Measurements from ENCODE around the gene PDS5B.

PDS5B gene, protein sequence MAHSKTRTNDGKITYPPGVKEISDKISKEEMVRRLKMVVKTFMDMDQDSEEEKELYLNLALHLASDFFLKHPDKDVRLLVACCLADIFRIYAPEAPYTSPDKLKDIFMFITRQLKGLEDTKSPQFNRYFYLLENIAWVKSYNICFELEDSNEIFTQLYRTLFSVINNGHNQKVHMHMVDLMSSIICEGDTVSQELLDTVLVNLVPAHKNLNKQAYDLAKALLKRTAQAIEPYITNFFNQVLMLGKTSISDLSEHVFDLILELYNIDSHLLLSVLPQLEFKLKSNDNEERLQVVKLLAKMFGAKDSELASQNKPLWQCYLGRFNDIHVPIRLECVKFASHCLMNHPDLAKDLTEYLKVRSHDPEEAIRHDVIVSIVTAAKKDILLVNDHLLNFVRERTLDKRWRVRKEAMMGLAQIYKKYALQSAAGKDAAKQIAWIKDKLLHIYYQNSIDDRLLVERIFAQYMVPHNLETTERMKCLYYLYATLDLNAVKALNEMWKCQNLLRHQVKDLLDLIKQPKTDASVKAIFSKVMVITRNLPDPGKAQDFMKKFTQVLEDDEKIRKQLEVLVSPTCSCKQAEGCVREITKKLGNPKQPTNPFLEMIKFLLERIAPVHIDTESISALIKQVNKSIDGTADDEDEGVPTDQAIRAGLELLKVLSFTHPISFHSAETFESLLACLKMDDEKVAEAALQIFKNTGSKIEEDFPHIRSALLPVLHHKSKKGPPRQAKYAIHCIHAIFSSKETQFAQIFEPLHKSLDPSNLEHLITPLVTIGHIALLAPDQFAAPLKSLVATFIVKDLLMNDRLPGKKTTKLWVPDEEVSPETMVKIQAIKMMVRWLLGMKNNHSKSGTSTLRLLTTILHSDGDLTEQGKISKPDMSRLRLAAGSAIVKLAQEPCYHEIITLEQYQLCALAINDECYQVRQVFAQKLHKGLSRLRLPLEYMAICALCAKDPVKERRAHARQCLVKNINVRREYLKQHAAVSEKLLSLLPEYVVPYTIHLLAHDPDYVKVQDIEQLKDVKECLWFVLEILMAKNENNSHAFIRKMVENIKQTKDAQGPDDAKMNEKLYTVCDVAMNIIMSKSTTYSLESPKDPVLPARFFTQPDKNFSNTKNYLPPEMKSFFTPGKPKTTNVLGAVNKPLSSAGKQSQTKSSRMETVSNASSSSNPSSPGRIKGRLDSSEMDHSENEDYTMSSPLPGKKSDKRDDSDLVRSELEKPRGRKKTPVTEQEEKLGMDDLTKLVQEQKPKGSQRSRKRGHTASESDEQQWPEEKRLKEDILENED (N-terminal part only)

DNA sequence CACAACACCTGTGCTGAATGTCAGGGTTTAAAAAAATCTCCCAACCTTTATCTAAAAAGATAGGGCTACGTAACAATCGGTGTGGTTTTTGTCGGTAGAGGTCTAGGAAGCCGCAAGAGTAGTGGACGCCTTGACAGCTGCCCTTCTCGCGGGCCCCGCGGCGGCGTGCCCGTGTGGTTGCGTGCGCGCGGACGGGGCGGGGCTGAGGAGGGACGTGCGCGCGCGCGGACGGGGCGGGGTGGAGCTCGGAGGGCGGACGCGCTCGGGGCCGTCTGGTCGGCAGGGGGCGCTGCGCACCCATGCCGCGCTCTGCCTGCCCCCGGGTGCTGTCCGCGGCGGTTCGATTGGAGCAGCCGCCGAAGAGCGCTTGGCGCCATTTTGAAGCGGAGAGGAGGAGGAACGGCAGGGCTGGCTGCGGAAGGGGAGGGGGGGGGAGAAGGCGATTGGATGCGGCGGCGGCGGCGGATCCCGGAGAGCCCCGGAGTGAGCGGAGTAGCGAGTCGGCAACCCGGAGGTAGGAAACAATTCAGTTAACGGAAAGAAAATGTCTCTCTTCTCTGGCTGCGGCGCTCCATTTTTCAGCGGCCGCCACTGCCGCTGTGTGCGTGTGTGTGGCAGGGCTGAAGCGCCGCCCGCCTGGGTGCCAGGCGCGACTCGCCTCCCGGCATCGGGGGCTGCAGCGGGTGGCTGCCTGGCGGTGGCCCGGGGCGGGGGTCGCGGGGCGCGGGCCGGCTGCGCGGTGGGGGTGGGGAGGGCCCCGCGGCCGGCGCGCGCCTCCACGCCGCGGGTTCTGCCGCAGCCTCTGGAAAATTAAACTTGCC is at the start of gene PDS5B:
Gene PDS5B, plus strand, starts transcription at position 373 of the 821 bp plus-strand sequence. CDS start 62,321 bp downstream, outside the sequence.
- TF ChIP-seq, protein P1, sequence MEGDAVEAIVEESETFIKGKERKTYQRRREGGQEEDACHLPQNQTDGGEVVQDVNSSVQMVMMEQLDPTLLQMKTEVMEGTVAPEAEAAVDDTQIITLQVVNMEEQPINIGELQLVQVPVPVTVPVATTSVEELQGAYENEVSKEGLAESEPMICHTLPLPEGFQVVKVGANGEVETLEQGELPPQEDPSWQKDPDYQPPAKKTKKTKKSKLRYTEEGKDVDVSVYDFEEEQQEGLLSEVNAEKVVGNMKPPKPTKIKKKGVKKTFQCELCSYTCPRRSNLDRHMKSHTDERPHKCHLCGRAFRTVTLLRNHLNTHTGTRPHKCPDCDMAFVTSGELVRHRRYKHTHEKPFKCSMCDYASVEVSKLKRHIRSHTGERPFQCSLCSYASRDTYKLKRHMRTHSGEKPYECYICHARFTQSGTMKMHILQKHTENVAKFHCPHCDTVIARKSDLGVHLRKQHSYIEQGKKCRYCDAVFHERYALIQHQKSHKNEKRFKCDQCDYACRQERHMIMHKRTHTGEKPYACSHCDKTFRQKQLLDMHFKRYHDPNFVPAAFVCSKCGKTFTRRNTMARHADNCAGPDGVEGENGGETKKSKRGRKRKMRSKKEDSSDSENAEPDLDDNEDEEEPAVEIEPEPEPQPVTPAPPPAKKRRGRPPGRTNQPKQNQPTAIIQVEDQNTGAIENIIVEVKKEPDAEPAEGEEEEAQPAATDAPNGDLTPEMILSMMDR (IDR thresholded peaks at IDR 0.05; ENCODE audit: low read depth, low read length, missing control alignments) = peak; percentile 58
- DNase-seq = peak; percentile 90
- in situ Hi-C loops (cut with HindIII; ENCODE audit: low pct_ligation_motif_present, low sequenced_read_pairs) = no loop called here
- Histone ChIP-seq H3K4me3 (ENCODE audit: low read depth, low read length) (peak within 1 kb of the TSS; percentile 81), H3K27me3 (replicated peaks) (no peaks in the 10 kb centered on the region), H3K27ac (peak within 1 kb of the TSS; percentile 81), H3K36me3 (replicated peaks) (no peaks in the 10 kb centered on the region)

DNA sequence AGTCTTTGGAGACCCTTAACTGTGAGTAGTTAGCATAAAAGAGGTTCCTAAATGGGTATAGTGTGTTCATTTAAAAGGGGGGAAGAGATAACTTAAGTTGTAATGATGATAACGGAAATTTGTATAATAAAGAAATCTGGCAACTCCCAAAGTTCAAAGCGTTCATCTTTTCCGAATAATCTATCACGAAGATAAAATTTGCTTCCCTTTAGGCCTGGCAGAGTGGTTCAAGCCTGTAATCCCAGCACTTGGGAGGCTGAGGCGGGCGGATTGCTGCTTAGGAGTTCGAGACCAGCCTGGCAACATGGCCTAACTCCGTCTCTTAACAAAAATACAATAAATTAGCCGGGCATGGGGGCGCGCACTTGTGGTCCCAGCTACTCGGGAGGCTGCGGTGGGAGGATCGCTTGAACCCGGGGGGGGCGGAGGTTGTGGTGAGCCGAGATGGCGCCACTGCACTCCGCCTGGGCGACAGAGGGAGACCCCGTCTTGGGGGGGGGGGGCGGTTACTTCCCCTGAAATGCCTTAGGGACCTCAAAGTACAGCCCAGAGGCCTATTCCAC is 48.6 kb upstream of the PDS5B start:
- in situ Hi-C loops (cut with HindIII; ENCODE audit: low pct_ligation_motif_present, low sequenced_read_pairs) = no loop called here

DNA sequence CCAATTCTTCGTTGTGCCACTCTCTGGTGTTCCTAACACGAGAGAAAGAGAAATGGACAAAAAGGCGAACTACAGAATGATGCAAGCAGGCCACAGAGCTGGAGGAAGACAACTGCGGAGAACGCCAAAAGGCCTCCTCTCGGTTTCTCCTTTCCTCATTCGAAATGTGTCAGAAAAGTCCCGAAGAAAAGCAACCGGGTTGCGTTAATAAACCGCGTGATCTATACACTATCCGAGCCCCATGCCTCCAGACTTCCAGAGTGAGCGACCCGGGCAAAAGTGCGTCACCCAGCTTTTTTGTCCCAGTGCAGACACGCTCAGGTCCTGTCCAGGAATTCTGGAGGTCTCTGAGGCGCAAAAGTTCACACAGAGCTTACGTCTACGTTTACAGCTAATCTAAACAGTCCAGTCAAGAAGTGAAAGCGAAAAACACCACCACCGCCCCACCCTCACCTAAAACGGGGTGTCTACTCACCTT is 48.1 kb upstream of the PDS5B start:
- TF ChIP-seq, protein P1 (IDR thresholded peaks at IDR 0.05; ENCODE audit: low read depth, low read length, missing control alignments) = no peak
- Histone ChIP-seq H3K27me3 (replicated peaks) (no peaks in the 10 kb centered on the region), H3K4me3 (ENCODE audit: low read depth, low read length) (peak overlapping the region; percentile 95), H3K36me3 (replicated peaks) (peaks cover 15% of the 10 kb centered on the region), H3K27ac (peak overlapping the region; percentile 95)
- in situ Hi-C loops (cut with HindIII; ENCODE audit: low pct_ligation_motif_present, low sequenced_read_pairs) = no loop called here
- DNase-seq = peak; percentile 52

More for the DNA sequence above, 48.6 kb upstream of the PDS5B start:
- H3K4me3 ChIP-seq (ENCODE audit: low read depth, low read length) = peak overlapping the region; percentile 95
- TF ChIP-seq, protein P1 (IDR thresholded peaks at IDR 0.05; ENCODE audit: low read depth, low read length, missing control alignments) = no peak
- H3K27ac ChIP-seq = peak overlapping the region; percentile 95
- H3K27me3 ChIP-seq (replicated peaks) = no peaks in the 10 kb centered on the region
- no peak for DNase-seq
- peaks cover 15% of the 10 kb centered on the region for H3K36me3 ChIP-seq (replicated peaks)

DNA sequence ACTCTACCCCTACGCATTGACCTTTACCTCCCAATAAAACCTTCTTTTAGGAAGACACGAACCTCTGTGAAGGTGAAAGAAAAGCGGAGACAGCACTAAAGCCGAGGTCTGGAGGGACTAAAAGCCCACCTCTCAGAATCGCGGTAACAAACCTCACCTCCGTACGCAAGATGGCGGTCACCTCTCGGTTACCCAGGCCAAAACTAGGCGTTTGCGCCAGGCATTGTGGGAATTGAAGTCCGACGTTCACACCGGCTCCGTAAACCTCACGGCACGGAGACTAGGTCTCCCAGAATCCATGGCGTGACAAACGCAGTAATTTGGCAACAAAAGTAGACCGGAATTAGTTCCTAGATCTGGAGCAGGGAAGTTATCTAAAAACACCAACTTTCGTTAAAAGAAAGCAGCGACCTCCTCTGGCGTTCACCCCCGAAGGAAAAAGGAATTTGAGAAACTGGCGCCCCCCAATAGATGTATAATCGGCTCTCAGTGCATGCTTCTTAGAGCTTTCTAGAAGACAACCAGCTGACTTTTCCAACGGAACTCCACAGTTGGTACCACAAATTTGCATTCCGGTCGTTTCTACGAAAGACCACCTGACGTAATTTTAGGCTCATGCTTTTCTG is 47.5 kb upstream of the PDS5B start, which contains the start of gene N4BP2L2:
Gene N4BP2L2, minus strand, starts transcription at position 175 of the 626 bp plus-strand sequence. CDS start 1,768 bp downstream, outside the sequence.
- in situ Hi-C loops (cut with HindIII; ENCODE audit: low pct_ligation_motif_present, low sequenced_read_pairs) = no loop called here
- H3K27me3 ChIP-seq (replicated peaks) = no peaks in the 10 kb centered on the region

More for the DNA sequence above, 47.5 kb upstream of the PDS5B start, which contains the start of gene N4BP2L2:
- Histone ChIP-seq H3K27ac (peak within 1 kb of the TSS; percentile 95), H3K36me3 (replicated peaks) (peaks cover 13% of the 10 kb centered on the region), H3K4me3 (ENCODE audit: low read depth, low read length) (peak within 1 kb of the TSS; percentile 95)
- peak; percentile 98 for DNase-seq
- TF ChIP-seq, protein P1 (IDR thresholded peaks at IDR 0.05; ENCODE audit: low read depth, low read length, missing control alignments) = peak; percentile 46

All from brain microvascular endothelial cell (primary cell).